Mesenteric fat pad (tissue), 1 donor: ENCODE data around the gene HLA-DQB2. TPM values are rescaled to one million over a fixed set of nuclear protein-coding genes. Genes with fewer than 3 reads are reported as not detected.
"Not testable (repeated sequence)": the region's sequence is repeated elsewhere in the genome, so short reads cannot be mapped to it uniquely, and the experiment has no call there.

Experiments used
- DNase-seq: peaks from one replicate; pipeline ENCODE4 v3.0.0-alpha.2; 2020; ENCODE audit warnings: low spot score
- long read RNA-seq: library from polyadenylated mRNA; unstranded; transcript quantifications from one replicate; pipeline ENCODE4 v2.0.0, GENCODE V29; 2020
- total RNA-seq: library from RNA; stranded (reverse); fragmentation: NEBNext Ultra II Directional; extraction: Animal tissue kit (Norgen Biotek cat#: 25700); gene quantifications from one replicate; pipeline ENCODE4 v1.2.1, GENCODE V29; 2021
- donor health status: DM: yes; HTN: yes; CAD: no.

The HLA-DQB2 gene
- 3.0 TPM for total RNA-seq
- long read RNA-seq, result 0 reads

- no peak for DNase-seq
Observed at GRCh38 chr6:32763421-32763820, at the start of gene HLA-DQB2. TSS of gene HLA-DQB2 (minus strand) at chr6:32763532. CDS start at chr6:32763470, 62 bp downstream.

- DNase-seq, result no peak
Observed at GRCh38 chr6:32809171-32809570, 45.8 kb upstream of the HLA-DQB2 start.

- DNase-seq, result no peak
Observed at GRCh38 chr6:32807020-32807580, 43.8 kb upstream of the HLA-DQB2 start.

GRCh38 chr6:32805404-32805803 lies 42.1 kb upstream of the HLA-DQB2 start:
- not testable (repeated sequence) for DNase-seq

- no peak for DNase-seq
Observed at GRCh38 chr6:32803416-32803815, 40.1 kb upstream of the HLA-DQB2 start.

GRCh38 chr6:32799740-32800139 lies 36.4 kb upstream of the HLA-DQB2 start:
- DNase-seq, result no peak

- no peak for DNase-seq
Observed at GRCh38 chr6:32799168-32799567, 35.8 kb upstream of the HLA-DQB2 start.

- DNase-seq, result no peak
Observed at GRCh38 chr6:32796848-32797776, 33.8 kb upstream of the HLA-DQB2 start.

- no peak for DNase-seq
Observed at GRCh38 chr6:32794510-32794909, 31.2 kb upstream of the HLA-DQB2 start.

GRCh38 chr6:32792901-32793435 lies 29.6 kb upstream of the HLA-DQB2 start:
- no peak for DNase-seq

GRCh38 chr6:32790306-32790705 lies 27.0 kb upstream of the HLA-DQB2 start:
- no peak for DNase-seq

GRCh38 chr6:32785781-32786533 lies 22.6 kb upstream of the HLA-DQB2 start:
- DNase-seq, result no peak

- not testable (repeated sequence) for DNase-seq
Observed at GRCh38 chr6:32782923-32783322, 19.6 kb upstream of the HLA-DQB2 start.

GRCh38 chr6:32779036-32779435 lies 15.7 kb upstream of the HLA-DQB2 start:
- DNase-seq, result no peak

GRCh38 chr6:32775071-32775470 lies 11.7 kb upstream of the HLA-DQB2 start:
- no peak for DNase-seq

GRCh38 chr6:32774426-32774825 lies 11.1 kb upstream of the HLA-DQB2 start:
- no peak for DNase-seq

GRCh38 chr6:32772656-32773055 lies 9.3 kb upstream of the HLA-DQB2 start:
- DNase-seq, result no peak

- no peak for DNase-seq
Observed at GRCh38 chr6:32764048-32764447, 716 bp upstream of the HLA-DQB2 start.

- DNase-seq, result no peak
Observed at GRCh38 chr6:32761548-32761947, 1.8 kb downstream of the HLA-DQB2 start.

GRCh38 chr6:32761072-32761471 lies 2.3 kb downstream of the HLA-DQB2 start:
- DNase-seq, result no peak

- no peak for DNase-seq
Observed at GRCh38 chr6:32759669-32760068, 3.7 kb downstream of the HLA-DQB2 start.

- DNase-seq, result no peak
Observed at GRCh38 chr6:32752580-32752979, 10.8 kb downstream of the HLA-DQB2 start.
